Adrenal gland (tissue), 12 donors: ENCODE data around the gene URB2. TPM values are rescaled to one million over a fixed set of nuclear protein-coding genes. Genes with fewer than 3 reads are reported as not detected.

ENCODE experiments used
- DNase-seq, 7 donors: peaks; one replicate each; pipeline ENCODE4 v3.0.0-alpha.2; 2019 to 2020
- H3K27ac ChIP-seq, 5 donors: fragments of 200-600 bp; sonication (generic) in 4 of 5; 1 replicate in 3 of 5; 2 replicates in 2 of 5; pipeline versions ENCODE4 v1.5.1 to v1.8.0; 2016 to 2020; ENCODE audit warnings: mild to moderate bottlenecking in 1 of 5
- H3K27me3 ChIP-seq: fragments of 200-600 bp; 2 replicates; pipeline ENCODE4 v1.8.0; 2021
- H3K36me3 ChIP-seq, 2 donors: fragments of 200-600 bp; replicated peaks in 1 of 2; 1 replicate in 1 of 2; 2 replicates in 1 of 2; pipeline versions ENCODE4 v1.5.1 to v1.8.0; 2018 to 2022
- H3K4me1 ChIP-seq, 2 donors: fragments of 200-600 bp; replicated peaks in 1 of 2; 1 replicate in 1 of 2; 2 replicates in 1 of 2; pipeline versions ENCODE4 v1.5.1 to v1.8.0; 2018 to 2021
- H3K4me3 ChIP-seq, 4 donors: fragments of 200-600 bp; sonication (generic) in 3 of 4; one replicate each; pipeline ENCODE4 v1.5.1; 2016 to 2018
- H3K9me3 ChIP-seq, 3 donors: fragments of 200-600 bp; sonication (generic) in 1 of 3; replicated peaks in 1 of 3; 1 replicate in 2 of 3; 2 replicates in 1 of 3; pipeline versions ENCODE4 v1.5.1 to v1.8.0; 2016 to 2021
- CTCF ChIP-seq, 6 experiments: fragments of 450-650 bp in 4 of 6; fragments of 200-600 bp in 2 of 6; sonication (generic) in 1 of 6; IDR thresholded peaks; 1 replicate in 5 of 6; 2 replicates in 1 of 6; pipeline versions ENCODE4 v1.5.1 to v1.8.0; 2016 to 2021; ENCODE audit warnings: antibody characterized with exemption in 6 of 6, mild to moderate bottlenecking in 2 of 6, moderate library complexity in 1 of 6
- POLR2A ChIP-seq, 2 donors: fragments of 450-650 bp; IDR thresholded peaks; one replicate each; pipeline ENCODE4 v1.6.1; 2017; ENCODE audit warnings: antibody characterized with exemption in 2 of 2, mild to moderate bottlenecking in 2 of 2, moderate library complexity in 1 of 2
- WGBS, 4 donors: extraction: QIAGEN DNeasy Blood & Tissue Kit in 2 of 4; methylation state at CpG; one replicate each; pipeline versions ENCODE4 v1.1.5 to v1.1.7; 2013 to 2017; 5-methylcytosine and 5-hydroxymethylcytosine counted together
- intact Hi-C, 2 donors: fragments of 100-400 bp; cut with DNase I; formaldehyde crosslinking; loops; one replicate each; pipeline versions ENCODE4 v1.14.1 to v1.15.0; 2022 to 2023
- polyA plus RNA-seq, 3 donors: library from polyadenylated mRNA; stranded (reverse); fragments of 200-250 nt in 2 of 3; fragments of 350-450 nt in 1 of 3; fragmentation: Illumina TruSeq in 1 of 3; extraction: RNeasy Lipid Tissue Mini Kit (QIAGEN cat#74804) in 1 of 3; gene quantifications; one replicate each; pipeline ENCODE4 v1.2.3, GENCODE V29; 2013 to 2014
- total RNA-seq, 9 donors: library from RNA; depleted of rRNA in 4 of 9; stranded (reverse); fragments of >200 nt in 4 of 9; fragments of 120-200 nt in 1 of 9; fragmentation: NEBNext Ultra II Directional in 1 of 9; extraction: Animal tissue kit (Norgen Biotek cat#: 25700) in 1 of 9; gene quantifications; one replicate each; pipeline versions ENCODE4 v1.1.0 to v1.2.4, GENCODE V29; 2013 to 2023
- donor health status: healthy with polysubstance abuse.
- donor health status: Bipolar disorder and iron deficiency.
- donor health status: DM: yes; HTN: yes; CAD: no.
- donor health status: DM: no; HTN: no; CAD: no.
- donor health status: DM: no; HTN: no; CAD: no.
- donor health status: DM: yes; HTN: yes; CAD: no.

Gene URB2
- total and polyA plus RNA-seq, 12 donors = 2.3 to 10.8 (median 7.3) TPM

GRCh38 chr1:229674042-229674441 lies 48.0 kb downstream of the URB2 start:
- no peak for TF ChIP-seq POLR2A (IDR thresholded peaks at IDR 0.05)
- 66 to 69% (median 67%) methylated on average over 5 of the region's 5 CpGs; no CpG with 5 or more reads in 1 of the 4 donors for WGBS, 4 donors
- no peaks in the 10 kb centered on the region for H3K27me3 ChIP-seq
- intact Hi-C loops = loop anchor here in 1 of 2 donors (10.0 kb wide), 1 partner anchor 381 kb away; no protein-coding TSS in a partner anchor
- no peak overlapping the region for H3K27ac ChIP-seq
- no peaks in the 10 kb centered on the region for H3K4me1 ChIP-seq
- no peaks in the 10 kb centered on the region for H3K9me3 ChIP-seq
- no peak overlapping the region for H3K4me3 ChIP-seq
- H3K36me3 ChIP-seq = no peaks in the 10 kb centered on the region
- no peak for DNase-seq

GRCh38 chr1:229675396-229675795 lies 49.3 kb downstream of the URB2 start:
- no peaks in the 10 kb centered on the region for H3K27me3 ChIP-seq
- no peak overlapping the region for H3K4me3 ChIP-seq
- no peaks in the 10 kb centered on the region for H3K36me3 ChIP-seq
- H3K9me3 ChIP-seq = no peaks in the 10 kb centered on the region
- H3K4me1 ChIP-seq = no peaks in the 10 kb centered on the region
- no peak for DNase-seq
- intact Hi-C loops = loop anchor here in 1 of 2 donors (10.0 kb wide), 1 partner anchor 379 kb away; no protein-coding TSS in a partner anchor
- TF ChIP-seq CTCF (IDR thresholded peaks at IDR 0.05) (no peak), POLR2A (IDR thresholded peaks at IDR 0.05) (no peak)
- H3K27ac ChIP-seq = no peak overlapping the region

DNA sequence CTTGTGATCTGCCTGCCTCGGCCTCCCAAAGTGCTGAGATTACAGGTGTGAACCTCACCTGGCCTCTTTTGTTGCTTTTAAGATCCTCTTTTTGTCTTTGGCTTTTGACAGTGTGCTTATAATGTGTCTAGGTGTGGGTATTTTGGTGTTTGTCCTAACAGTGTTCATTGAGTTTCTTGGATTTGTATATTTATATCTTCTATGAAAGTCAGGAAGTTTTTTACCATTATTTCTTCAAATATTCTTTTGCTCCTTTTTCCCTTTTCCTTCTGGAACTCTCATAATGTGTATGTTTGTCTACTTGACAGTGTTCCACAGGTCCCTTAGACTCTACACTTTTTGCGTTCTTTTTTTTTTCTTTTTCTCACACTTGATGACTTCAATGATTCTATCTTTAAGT lies 59.1 kb downstream of the URB2 start:
- no peaks in the 10 kb centered on the region for H3K36me3 ChIP-seq
- intact Hi-C loops = no loop called here
- H3K4me3 ChIP-seq = no peak overlapping the region
- H3K9me3 ChIP-seq = peaks cover 0 to 6% (median 0%) of the 10 kb centered on the region in 3 donors
- no peaks in the 10 kb centered on the region for H3K27me3 ChIP-seq
- TF ChIP-seq POLR2A (IDR thresholded peaks at IDR 0.05) (no peak), CTCF (IDR thresholded peaks at IDR 0.05) (no peak)
- no peaks in the 10 kb centered on the region for H3K4me1 ChIP-seq
- WGBS, 4 donors = 92 to 98% (median 96%) methylated on average over 2 of the region's 2 CpGs
- no peak overlapping the region for H3K27ac ChIP-seq
- DNase-seq = no peak

- TF ChIP-seq POLR2A (IDR thresholded peaks at IDR 0.05) = no peak
- TF ChIP-seq CTCF (IDR thresholded peaks at IDR 0.05) = no peak
- H3K27ac ChIP-seq = no peak overlapping the region
- no peak for DNase-seq
- intact Hi-C loops = no loop called here
- H3K9me3 ChIP-seq = peaks cover 0 to 6% (median 0%) of the 10 kb centered on the region in 3 donors
- H3K4me1 ChIP-seq = no peaks in the 10 kb centered on the region
- H3K4me3 ChIP-seq = no peak overlapping the region
- H3K27me3 ChIP-seq = no peaks in the 10 kb centered on the region
- H3K36me3 ChIP-seq = no peaks in the 10 kb centered on the region
- 83 to 96% (median 94%) methylated on average over 1 to 4 of the region's 4 CpGs for WGBS, 4 donors
Observed at GRCh38 chr1:229689273-229689672, 63.2 kb downstream of the URB2 start.

DNA sequence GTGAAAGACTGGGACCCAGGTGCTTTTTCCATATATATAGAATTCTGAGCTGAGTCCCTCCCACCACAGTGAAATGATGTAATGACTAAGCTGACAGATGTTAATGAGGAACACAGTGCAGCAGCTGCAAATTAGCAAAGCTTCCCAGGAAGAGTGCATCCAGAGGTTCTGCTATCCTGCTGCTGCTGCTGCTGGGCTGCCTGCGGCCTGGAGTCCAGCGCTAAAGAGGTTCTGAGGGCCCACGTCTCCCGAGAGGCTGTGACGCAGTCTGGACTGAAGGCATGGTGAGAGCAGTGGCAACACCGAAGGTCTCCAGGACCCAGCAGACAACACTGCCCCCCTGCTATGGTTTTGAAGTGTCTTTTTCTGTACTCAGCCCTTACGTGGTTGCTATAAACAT lies 63.9 kb downstream of the URB2 start:
- Histone ChIP-seq H3K27ac (no peak overlapping the region), H3K9me3 (peaks cover 0 to 5% (median 0%) of the 10 kb centered on the region in 3 donors), H3K27me3 (no peaks in the 10 kb centered on the region), H3K36me3 (no peaks in the 10 kb centered on the region), H3K4me3 (no peak overlapping the region), H3K4me1 (peaks cover 0 to 3% of the 10 kb centered on the region in 2 donors)
- TF ChIP-seq POLR2A (IDR thresholded peaks at IDR 0.05) = no peak
- no peak for TF ChIP-seq CTCF (IDR thresholded peaks at IDR 0.05)
- intact Hi-C loops = no loop called here
- no peak for DNase-seq
- 82 to 87% (median 84%) methylated on average over 1 to 7 of the region's 7 CpGs for WGBS, 4 donors
